ENCODE data around the gene CCDC180.
"Not testable (repeated sequence)": the region's sequence is repeated elsewhere in the genome, so short reads cannot be mapped to it uniquely, and the experiment has no call there.

CCDC180 gene

DNA sequence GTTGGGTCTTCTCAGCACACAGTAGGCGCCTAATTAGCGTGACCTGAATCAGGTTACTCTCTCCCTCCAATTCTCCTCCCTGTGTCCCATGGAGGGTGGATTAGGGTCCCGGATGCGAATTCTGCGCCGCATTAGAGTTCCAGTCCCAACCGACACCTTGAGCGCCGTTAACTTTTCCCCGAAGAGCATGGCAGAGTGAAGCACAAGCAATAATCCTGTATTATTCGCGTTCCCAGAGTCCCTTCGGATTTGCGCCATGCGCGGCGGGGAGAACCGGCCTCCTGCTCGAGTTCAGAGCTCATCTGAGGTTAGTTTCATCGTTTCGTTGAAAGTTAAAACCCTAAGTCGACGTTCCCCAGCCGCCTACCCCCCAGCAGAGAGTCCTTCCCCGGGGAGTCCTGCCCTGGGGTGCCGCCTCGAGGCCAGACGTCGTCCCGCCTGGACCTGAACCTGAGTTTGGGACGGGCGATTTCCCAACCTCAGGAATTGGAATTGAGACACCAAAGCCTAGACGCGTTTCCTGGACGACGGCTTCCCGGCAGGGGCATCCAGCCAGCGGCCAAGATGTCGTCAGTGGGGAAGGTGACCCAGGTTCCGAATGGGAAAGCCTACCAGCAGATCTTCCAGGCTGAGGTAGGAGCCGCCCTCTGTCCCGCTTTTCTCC, at the start of gene CCDC180:
Gene CCDC180, plus strand, starts transcription at position 160 of the 664 bp plus-strand sequence. Its CDS starts 405 bp downstream, at position 565.
- no peak for DNase-seq

DNA sequence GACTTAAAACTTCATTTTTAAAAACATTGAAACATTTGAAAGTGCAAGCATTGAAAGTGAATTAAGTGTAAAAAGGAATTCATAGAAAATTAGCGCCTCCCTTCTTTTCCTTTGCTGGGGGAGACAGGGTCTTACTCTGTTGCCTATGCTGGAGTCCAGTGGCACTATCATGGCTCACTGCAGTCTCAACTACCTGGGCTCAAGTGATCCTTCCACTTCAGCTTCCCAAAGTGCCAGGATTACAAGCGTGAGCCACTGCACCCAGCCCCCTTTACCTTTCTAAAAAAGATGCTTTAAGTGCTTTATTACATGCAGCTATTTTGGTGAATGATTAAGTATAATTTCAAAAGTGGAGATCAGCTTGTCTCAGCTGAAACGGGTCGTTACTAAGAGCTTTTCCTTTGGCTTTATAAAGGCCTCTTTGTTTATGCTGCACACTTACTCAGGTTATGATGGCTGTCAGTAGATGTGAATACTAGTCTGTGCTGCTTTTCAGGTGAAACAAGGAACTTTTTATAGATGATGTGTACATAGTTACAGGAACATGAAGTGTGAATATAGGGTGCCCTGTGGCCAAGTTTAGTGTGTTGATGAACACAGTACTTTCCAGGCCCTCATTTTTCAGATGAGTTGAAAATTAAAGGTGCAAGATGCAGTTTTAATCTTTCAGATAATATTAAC, 47.5 kb upstream of the CCDC180 start:
- DNase-seq: not testable (repeated sequence)

DNA sequence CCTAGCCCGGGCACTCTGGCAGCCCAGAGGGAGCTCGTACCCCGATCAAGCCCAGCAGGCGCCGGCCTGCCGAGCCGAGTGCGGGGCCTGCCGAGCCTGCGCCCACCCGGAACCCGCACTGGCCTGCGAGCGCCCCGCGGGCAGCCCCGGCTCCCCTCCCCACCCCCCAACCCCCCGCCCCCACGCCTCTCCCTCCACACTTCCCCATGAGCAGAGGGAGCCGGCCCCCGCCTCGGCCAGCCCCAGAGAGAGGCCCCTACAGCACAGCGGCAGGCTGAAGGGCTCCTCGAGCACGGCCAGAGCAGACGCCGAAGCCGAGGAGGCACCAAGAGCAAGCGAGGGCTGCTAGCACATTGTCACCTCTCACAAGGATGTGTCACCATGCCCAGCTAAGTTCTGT, 36.2 kb upstream of the CCDC180 start:
- no peak for DNase-seq

DNA sequence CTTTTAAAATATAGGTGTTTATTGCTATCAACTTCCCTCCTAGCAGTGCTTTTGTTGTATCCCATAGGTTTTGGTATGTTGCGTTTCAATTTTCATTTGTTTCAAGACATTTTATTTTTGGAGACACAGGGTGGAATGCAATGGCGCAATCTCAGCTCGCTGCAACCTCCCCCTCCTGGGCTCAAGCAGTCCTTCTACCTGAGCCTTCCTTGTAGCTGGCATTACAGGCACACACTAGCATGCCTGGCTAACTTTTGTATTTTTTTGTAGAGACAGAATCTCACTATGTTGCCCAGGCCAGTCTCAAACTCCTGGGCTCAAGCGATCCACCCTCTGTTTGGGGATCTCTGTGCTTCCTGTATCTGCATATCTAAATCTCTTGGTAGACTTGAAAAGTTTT, 35.4 kb upstream of the CCDC180 start:
- no peak for DNase-seq

DNA sequence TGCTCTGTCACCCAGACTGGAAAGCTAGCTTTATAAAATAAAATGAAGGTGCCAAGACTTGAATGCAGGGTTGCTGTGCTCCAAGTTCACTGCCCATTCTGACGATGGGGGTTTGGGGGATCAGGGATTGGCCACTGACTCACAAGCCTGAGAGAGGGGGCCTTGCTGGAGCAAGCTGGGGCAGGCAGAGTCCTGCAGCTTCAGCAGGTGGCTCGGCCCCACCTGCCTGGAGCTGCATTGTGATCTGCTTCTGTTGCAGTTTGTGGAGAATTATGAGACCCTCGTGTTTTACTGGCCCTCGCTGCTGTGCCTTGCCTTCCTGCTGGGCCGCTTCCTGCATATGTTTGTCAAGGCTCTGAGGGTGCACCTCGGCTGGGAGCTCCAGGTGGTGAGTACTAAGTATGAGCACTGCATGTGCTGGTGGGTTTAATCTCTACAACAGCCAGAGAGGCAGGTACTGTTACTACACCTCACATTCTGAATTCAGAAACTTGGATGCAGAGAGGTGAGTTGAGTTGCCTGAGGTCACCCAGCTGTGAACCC, 31.1 kb upstream of the CCDC180 start:
- no peak for DNase-seq

DNA sequence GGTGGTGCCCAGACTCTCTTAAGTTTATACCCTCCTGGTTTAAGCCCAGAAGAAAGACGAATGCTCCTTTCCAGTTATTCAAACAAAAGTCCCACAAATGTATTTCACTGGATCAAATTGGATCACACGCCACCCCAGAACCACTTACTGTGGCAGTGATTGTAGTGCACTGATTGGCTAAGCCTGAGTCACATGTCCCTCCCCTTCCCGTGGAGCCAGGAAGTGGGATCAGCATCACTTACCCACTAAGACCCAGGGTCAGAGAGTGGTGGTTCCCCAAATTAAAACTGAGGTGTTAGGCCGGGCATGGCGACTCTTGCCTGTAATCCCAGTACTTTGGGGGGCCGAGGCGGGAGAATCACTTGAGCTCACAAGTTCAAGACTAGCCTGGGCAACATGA, 29.5 kb upstream of the CCDC180 start:
- no peak for DNase-seq

DNA sequence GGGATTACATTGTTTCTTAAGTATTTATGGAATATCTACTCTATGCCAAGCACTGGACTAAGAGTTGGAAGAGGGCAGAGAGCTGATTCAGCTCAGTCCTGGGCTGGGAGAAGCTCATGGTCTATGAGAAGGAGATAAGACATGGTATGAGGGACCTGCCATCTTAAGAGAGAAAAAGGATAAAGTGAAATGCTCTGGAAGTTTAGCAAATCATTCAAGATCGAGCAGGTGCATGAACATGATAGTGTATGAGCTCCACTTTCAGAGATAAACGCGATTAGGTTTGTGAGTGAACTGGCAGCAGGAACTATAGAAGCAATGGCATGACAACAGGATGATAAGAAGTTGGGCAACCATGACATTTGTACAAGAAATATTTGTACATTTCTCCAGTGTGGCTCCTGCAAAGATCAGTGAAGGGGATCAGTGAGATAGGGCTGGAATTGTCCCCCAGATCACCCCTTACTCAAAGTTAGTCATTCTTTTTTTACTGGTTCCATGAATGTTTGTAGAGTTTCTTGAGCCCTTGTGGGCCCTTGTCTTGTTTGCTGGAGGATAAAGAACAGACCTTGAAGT, 26.6 kb upstream of the CCDC180 start:
- DNase-seq: no peak

DNA sequence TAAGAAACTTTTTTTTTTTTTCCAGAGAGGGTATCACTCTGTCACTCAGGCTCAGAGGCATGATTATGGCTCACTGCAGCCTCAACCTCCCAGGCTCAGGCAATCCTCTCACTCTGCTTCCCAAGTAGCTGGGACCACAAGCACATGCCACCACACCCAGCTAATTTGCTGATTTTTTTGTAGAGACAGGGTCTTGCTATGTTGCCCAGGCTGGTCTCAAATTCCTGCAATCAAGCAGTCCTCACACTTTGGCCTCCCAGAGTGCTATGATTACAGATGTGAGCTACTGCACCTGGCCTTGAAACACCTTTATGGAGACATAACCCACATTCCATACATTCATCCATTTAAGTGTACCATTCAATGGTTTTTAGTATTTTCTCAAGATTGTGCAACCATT, 23.7 kb upstream of the CCDC180 start:
- DNase-seq: no peak

DNA sequence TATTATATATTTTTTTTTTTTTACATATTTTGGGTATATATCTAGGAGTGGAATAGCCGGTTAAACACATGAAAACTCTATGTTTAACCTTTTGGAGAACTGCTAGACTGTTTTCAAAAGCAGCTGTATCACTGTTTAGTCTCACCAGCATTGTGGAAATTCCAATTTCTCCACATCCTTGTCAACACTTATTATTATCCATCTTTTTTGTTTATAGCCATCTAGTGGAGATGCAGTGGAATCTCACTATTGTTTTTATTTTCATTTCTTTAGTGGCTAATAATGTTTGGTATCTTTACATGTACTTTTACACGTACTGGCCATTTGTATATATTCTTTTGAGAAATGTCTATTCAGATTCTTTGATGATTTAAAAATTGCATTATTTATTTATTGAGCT, 22.7 kb upstream of the CCDC180 start:
- no peak for DNase-seq

DNA sequence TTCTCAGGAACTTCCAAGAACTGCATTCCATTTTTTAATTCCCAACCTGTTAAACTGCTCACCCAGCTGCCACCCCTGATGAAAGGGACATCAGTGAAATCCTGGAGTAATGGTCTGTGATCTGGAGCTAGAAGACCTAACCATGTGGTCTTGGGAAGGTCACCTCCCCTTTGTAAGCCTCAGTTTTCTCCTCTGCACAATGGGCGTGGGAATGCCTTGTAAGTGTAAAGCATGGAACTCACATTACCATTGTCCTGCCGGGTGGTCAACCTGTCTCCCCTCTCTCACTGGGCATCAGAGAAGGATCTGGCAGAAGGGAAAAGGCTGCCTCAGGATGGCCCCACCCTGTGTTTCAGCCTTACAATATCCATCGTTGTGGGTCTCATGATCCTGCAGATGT, 15.3 kb upstream of the CCDC180 start:
- DNase-seq: no peak

DNA sequence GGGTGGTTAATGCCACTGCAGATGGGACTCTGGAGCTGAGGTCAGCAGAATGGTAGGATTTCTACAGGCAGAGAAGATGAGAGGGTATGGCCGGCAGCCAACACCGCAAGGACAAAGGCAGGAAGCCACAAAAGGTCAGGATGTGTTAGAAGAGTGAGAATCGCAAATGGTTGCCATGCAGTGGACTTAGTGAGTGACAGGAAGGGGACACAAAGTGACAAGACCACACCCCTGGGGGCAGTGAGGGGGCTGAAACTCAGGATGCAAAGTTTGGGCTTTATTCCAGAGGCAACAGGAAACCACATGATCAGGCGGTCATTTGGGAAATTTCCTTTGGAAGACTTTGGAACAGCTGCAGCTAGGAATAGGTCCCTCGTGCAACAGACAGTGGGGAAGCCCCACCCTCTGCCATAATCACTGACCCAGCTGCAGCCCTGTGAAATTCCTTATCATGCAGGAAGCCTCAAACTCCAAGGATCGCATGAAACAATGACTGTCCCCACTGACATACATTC, 14.2 kb upstream of the CCDC180 start:
- no peak for DNase-seq

DNA sequence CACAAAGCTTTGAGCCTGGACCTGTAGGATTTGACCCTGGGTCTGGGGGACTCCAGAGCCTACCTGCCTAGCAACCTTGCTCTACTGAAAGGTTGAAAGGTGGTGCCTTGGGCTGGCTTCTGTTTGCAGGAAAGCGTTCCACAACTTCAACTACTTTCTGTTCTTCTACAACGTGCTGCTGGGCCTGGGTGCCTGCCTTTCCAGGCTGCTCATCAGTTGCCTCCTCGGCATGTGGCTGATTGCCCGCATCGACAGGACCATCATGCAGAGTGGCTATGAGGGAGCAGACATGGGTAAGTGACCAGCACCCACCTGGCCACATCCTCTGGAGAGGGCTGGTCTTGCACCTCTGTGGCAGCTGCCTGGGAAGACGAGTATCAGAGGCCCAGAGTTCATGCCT, 13.6 kb upstream of the CCDC180 start:
- DNase-seq: no peak

DNA sequence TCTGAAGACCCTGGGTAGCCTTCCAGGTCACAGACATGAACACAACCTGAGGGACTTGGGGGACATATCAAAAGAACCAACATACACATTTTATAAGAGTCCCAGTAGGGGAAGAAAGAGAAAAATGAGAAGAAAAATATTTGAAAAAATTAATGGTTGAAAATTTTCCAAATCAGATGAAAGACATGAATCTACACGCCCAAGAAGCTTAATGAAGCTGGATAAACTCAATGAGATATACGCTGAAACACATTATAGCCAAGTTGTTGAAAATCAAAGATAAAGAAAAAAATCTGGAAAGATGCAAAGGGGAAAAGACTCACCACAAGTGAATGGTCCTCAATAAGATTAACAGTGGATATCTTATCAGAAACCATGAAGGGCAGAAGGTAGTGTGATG, 9.6 kb upstream of the CCDC180 start:
- no peak for DNase-seq

DNA sequence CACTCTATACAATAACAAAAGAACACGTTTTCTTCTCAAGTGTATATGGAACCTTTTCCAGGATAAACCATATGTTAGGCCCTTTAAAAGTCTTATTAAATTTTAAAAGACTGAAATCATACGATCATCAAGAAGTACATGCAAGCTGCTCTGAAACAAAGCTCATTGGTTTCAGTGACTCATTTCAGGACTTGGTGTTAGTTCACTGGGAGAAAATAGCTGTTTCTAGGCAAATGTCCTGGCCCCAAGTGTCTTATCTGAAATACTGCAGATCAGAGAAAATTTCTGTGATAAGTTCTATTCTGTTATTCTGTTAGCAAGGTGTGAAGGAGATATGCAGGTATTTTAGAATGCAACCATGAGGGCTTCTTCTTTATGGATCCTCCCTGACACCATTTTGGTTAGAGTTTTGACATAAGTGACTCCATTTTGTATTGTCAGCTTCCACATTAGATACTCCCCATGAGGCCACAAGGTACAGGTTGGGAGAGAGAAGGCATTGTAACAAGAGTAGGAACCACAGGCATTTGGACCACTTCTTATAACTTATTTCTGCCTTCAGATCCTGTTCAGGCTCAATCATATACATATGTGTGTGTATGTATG, 7.5 kb upstream of the CCDC180 start:
- DNase-seq: no peak

DNA sequence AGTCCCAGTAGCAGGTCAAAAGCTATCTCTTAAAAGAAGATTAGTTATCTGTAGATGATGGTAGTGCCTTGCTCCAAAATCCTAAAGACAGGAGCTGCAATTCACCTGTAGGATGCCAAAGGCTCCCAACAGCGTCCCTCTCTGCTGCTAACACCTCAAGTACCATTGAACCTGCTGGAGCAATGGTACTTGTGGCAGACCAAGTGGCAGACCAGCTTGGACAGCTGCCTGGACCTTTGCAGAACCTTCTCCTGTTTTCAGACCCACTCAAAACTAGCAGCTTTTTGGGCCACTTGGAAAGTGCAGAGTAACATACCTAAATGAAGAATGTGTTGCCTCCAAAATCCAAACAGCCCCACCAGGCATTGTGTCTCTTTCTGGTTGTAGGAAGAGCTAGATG, 6.9 kb upstream of the CCDC180 start:
- DNase-seq: no peak

DNA sequence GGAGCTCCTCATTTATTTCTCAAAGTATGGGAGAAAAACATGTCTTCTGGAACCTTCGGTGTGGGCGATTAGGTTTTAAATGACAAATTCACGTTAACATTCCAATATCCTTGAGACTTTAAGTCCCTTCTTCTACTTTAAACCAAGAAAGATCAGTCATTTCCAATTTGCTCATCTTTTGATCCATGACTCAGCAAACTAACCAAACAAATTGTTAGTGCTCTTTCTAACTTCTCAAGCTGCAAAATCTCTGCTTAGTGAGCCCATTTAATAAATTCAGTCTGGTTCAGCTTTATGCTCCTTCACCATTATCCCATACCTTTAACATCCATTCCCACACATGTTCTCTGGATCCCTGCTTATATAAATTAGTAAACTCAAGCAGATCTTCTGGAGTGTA, 5.5 kb upstream of the CCDC180 start:
- DNase-seq: no peak

DNA sequence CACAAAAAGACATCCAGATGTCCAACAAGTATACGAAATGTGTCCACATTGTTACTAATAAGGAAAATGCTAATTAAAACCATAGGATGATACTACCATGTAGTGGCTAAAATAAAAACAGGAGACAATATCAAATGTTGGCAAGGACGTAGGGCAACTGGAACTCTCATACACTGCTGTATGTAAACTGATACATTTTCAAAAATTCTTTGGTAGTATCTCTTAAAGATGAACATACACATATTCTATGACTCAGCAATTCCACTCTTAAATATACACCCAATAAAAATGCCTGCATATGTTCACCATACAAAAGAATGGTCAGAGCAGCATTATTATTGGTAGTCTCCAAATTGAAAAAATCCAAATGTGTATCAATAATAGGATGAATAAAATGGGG, 2.9 kb upstream of the CCDC180 start:
- no peak for DNase-seq

DNA sequence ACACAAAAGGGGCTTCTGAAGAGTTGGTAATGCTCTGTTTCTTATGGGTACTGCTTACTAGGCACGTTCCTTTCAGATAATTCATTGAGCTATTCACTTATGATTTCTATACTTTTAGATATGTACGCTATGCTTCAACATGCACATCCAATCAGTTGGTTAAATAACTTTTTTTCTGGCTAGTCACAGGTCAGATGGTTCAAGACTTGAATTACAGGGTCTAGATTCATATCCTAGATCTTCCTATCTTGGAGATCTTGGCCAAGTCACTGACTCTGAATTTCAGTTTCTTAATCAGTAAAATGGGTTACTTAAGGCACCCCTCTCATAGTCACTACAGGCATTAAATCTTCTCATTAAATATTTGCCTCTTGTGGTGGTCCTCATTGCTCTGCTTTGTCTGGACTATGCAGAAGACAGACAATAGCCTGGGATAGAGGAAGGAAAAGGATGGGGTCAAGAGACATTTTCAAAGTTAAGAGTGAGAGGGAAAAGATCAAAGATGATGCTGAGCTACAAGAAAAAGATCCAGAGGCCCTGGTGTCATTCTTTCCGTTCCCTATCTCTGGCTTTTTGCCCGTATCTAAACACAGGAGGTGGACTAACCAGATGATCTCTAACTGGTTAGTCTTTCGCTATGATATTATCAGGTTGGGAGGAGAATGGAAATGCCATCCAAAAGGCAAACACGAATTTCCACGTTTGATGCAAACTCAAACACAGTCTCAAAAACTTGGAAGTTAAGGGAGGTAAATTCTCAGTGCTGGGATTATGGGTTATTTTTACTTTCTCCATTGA, 1.8 kb upstream of the CCDC180 start:
- no peak for DNase-seq

DNA sequence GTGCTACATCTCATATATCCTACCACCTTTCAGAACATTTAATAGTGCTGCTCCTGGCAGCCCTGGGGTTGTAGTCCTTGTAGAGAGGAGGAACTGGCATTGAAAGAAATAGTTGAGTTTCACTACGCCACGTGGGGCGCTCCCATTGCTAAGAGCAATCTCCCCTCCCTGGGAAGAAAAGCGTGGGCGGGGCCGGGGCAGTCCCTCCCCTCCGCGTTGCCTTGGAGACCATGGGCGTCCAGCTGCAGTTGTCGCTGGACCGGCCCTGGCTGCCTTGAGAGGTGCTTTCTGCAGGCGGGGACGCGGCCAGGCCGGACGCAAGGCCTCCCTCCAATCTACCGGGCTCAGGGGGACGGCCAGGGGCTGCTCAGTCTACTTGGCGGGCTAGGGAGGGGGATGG, 368 bp upstream of the CCDC180 start:
- peak; percentile 37 to 48 for DNase-seq

DNA sequence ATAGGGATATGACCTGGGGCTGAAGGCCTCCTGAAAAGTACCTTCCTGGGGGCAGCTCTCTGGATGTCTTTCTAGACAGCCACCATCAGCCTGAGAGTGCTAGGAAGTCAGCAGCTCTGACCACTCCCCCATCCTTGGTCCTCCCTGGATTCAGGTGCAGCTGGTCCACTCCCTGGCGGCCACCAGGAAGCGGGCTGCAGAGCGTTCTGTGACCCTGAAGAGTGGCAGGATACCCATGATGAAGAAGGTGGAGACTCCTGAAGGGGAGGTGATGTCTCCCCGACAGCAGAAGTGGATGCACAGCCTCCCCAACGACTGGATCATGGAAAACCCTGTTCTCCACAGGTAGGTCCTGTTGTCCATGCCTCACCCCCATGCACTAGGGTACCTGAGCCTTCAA, 1.8 kb downstream of the CCDC180 start:
- no peak for DNase-seq

DNA sequence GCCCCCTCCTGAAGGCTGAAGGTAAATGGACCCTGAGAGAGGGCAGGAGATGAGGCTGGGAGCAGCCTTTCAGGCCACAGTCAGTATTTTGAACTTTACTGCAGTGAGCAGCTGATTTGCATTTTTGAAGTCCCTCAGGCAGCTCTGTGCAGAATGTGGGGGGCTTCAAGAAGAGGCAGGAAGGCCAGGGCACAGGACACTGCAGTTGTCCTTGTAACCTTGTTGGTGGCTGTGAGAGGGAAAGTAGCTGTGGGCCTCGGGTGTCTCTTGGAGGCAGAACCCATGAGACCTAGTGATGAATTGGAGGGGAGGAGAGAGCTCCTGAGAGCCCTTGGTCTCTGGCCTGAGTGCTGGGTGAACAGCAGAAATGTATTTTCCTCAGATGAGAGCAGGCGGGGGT, 2.6 kb downstream of the CCDC180 start:
- no peak for DNase-seq

DNA sequence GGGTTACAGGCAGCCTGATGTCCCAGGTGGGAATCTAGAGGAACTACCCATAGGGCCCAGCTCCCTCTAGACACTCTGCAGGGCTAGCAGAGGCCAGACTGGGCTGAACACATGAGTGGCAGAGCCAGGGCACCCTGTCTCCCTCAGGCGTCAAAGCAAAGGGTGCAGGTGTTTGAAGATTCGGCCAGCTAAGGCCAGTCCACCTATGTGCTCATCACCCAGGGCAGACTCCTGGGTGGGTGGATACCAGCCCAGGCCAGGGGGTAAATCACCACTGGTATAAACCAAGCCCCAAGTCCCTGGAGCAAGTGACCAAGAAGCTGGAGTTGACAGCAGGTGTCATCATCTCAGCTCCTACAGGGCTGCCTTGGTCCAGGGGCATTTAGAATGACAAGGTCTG, 3.4 kb downstream of the CCDC180 start:
- DNase-seq: no peak

All from activated T-cell treated with anti-CD3 and anti-CD28 coated beads, Interleukin-2, amount 50 U/mL, for 48 hours (primary cell).